Measurements from ENCODE around the gene SNAI3. TPM values are rescaled to one million over a fixed set of nuclear protein-coding genes. Genes with fewer than 3 reads are reported as not detected.
A peak's percentile ranks its signal among the peaks of the same experiment; 100 is the strongest.

The SNAI3 gene
- total and polyA plus RNA-seq, 2 of the 4 experiments (the other 2 are of a cell fraction): 0.21 TPM; not detected in 1

DNA sequence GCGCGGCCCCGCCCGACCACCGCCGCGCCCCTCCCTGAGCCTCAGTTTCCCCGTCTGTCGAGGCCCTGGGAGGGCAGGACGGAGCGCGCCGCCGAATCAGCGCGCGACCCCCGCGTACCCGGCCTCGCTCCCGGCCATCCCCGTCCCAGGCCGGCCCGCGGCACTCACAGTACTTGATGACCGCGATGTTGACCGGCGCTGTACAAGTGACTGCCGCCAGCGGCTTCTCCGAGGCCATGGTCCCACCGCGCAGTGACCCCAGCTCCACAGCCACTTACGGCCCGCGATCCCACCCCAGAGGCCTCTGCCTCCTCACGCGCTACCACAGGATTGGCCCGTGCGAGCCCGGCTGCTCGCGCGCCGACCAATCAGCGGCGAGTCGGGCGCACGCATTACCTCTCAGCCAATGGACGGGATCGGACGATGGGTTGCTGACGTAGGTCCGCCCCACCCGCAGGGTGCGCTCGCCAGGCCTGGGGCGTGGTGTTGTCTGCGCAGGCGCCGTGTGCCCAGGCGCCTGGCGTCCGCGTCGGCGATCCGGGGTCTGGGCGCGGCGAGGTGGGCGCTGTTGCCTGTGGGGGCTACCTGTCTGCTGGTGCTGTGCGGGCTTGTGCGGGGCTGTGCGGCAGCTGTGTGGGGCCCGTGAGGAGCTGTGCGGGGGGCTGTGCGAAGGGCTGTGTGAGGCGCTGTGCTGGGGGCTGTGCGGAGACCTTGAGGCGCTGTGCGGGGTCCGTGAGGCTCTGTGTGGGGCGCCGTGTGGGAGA lies 23.3 kb downstream of the SNAI3 start, which contains the start of gene MVD:
Gene MVD, minus strand, starts transcription at position 249 of the 764 bp plus-strand sequence. Its CDS starts 11 bp downstream, at position 238.
- Histone ChIP-seq H4K8ac (ENCODE audit: low read depth in 2 of 2, low read length in 2 of 2) (peak within 1 kb of the TSS in 1 of 2 experiments; percentile 77; a peak in 1 of 4 replicates), H3K4me2 (ENCODE audit: low read depth, low read length) (peak within 1 kb of the TSS; percentile 88), H3K56ac (ENCODE audit: extremely low read depth, insufficient read depth, low read length) (peak within 1 kb of the TSS; percentile 48; the same call in 1 of the 2 replicates), H3K14ac (replicated peaks; ENCODE audit: low read depth, low read length) (peak within 1 kb of the TSS; percentile 71), H2AK9ac (replicated peaks; ENCODE audit: low read depth, low read length, poor library complexity) (peak within 1 kb of the TSS; percentile 95), H2BK15ac (ENCODE audit: low read depth, low read length) (no peak within 1 kb of the TSS), H3K79me1 (ENCODE audit: low read depth in 1 of 2, low read length in 2 of 2) (peaks cover 16 to 41% of the 10 kb centered on the region in 2 experiments), H3K9ac (ENCODE audit: low read depth, low read length) (peak within 1 kb of the TSS; percentile 77), H2BK120ac (ENCODE audit: low read depth, low read length) (no peak within 1 kb of the TSS), H3K9me3 (ENCODE audit: control insufficient read depth, insufficient read depth, low read length) (no peaks in the 10 kb centered on the region), H3K4me1 (ENCODE audit: control insufficient read depth, insufficient read depth, low read length) (no peaks in the 10 kb centered on the region), H4K20me1 (ENCODE audit: insufficient read depth, low read length) (0 out of 2 replicates have a peak, but pooled peaks cover 5% of the 10 kb centered on the region), H3K4me3 (ENCODE audit: insufficient read depth, low read depth, low read length) (peak within 1 kb of the TSS; percentile 91), H2AK5ac (ENCODE audit: low read depth, low read length) (peak within 1 kb of the TSS; percentile 57), H3K18ac (ENCODE audit: low read depth, low read length) (no peak within 1 kb of the TSS; the same call in 1 of the 2 replicates), H3K27ac (ENCODE audit: insufficient read depth, low read length) (peak within 1 kb of the TSS; percentile 75), H3K23ac (ENCODE audit: low read depth, low read length) (peak within 1 kb of the TSS; percentile 54; the same call in 1 of the 2 replicates), H3K27me3 (ENCODE audit: control insufficient read depth, insufficient read depth, low read length) (no peaks in the 10 kb centered on the region), H3K36me3 (ENCODE audit: control insufficient read depth, insufficient read depth, low read length) (no peaks in the 10 kb centered on the region; the same call in 1 of the 2 replicates), H2BK5ac (ENCODE audit: low read depth, low read length, poor library complexity, severe bottlenecking) (peak within 1 kb of the TSS; percentile 75), H2AFZ (replicated peaks; ENCODE audit: low read length, poor library complexity) (peak within 1 kb of the TSS; percentile 99), H2BK20ac (ENCODE audit: low read depth, low read length) (no peak within 1 kb of the TSS), H4K91ac (ENCODE audit: insufficient read depth, low read depth, low read length) (peak within 1 kb of the TSS; percentile 69; the same call in 1 of the 2 replicates), H3K4ac (ENCODE audit: low read depth, low read length) (peak within 1 kb of the TSS; percentile 80), H4K5ac (ENCODE audit: low read depth, low read length) (peak within 1 kb of the TSS; percentile 53; the same call in 1 of the 2 replicates), H3K9me1 (ENCODE audit: insufficient read depth, low read length) (no peaks in the 10 kb centered on the region)
- DNase-seq: peak; percentile 97
- CTCF ChIA-PET: interaction anchor here (1.4 kb wide), 1 partner anchor 9 kb away, joined by 4 read pairs; no protein-coding TSS in a partner anchor
- WGBS, 2 experiments (ENCODE audit: extremely low coverage in 2 of 2, insufficient read length in 1 of 2): 0% methylated on average over 42 of the region's 88 CpGs; no CpG with 5 or more reads in 1 of the 2 experiments
- ATAC-seq (ENCODE audit: low read depth): peak; percentile 98
- dilution Hi-C loops (cut with HindIII; ENCODE audit: low sequenced_read_pairs, unreplicated experiment): no loop called here
- POLR2A ChIA-PET (ENCODE audit: unreplicated experiment): no interaction called here
- intact Hi-C loops (cut with micrococcal nuclease): loop anchor here (1.0 kb wide), 1 partner anchor 22 kb away; no protein-coding TSS in a partner anchor
- in situ Hi-C loops (cut with MboI; ENCODE audit: low sequenced_read_pairs): no loop called here
- BruUV-seq (replicated peaks): no TSS peak
- TF ChIP-seq SMC3 (IDR thresholded peaks at IDR 0.05; ENCODE audit: low read depth, low read length) (no peak), POLR2A (IDR thresholded peaks at IDR 0.05; ENCODE audit: low read depth, low read length) (peak; percentile 92), RAD21 (IDR thresholded peaks at IDR 0.05; ENCODE audit: low read length) (no peak), RCOR1 (IDR thresholded peaks at IDR 0.05; ENCODE audit: insufficient replicate concordance, low read length) (no peak), MXI1 (IDR thresholded peaks at IDR 0.05; ENCODE audit: borderline replicate concordance, low read depth, low read length) (peak; percentile 29; the same call in 1 of the 2 replicates), RFX5 (IDR thresholded peaks at IDR 0.05; ENCODE audit: low read depth, low read length) (peak; percentile 69), MAZ (IDR thresholded peaks at IDR 0.05; ENCODE audit: borderline replicate concordance, low read depth, low read length) (peak; percentile 69; the same call in 1 of the 2 replicates), CHD1 (IDR thresholded peaks at IDR 0.05; ENCODE audit: low read depth, low read length) (0 out of 2 replicates have a peak, but pooled peaks have one; percentile 74), FOS (IDR thresholded peaks at IDR 0.05; ENCODE audit: low read depth, low read length) (peak; percentile 56; the same call in 1 of the 2 replicates), NFE2L2 (IDR thresholded peaks at IDR 0.05; ENCODE audit: low read depth, low read length) (no peak), CEBPB (IDR thresholded peaks at IDR 0.05; ENCODE audit: low read depth, low read length) (no peak), MAFK (IDR thresholded peaks at IDR 0.05; ENCODE audit: low read depth, low read length) (no peak), BHLHE40 (IDR thresholded peaks at IDR 0.05; ENCODE audit: low read depth, low read length) (0 out of 2 replicates have a peak, but pooled peaks have one; percentile 38)
- TF ChIP-seq, protein P1, sequence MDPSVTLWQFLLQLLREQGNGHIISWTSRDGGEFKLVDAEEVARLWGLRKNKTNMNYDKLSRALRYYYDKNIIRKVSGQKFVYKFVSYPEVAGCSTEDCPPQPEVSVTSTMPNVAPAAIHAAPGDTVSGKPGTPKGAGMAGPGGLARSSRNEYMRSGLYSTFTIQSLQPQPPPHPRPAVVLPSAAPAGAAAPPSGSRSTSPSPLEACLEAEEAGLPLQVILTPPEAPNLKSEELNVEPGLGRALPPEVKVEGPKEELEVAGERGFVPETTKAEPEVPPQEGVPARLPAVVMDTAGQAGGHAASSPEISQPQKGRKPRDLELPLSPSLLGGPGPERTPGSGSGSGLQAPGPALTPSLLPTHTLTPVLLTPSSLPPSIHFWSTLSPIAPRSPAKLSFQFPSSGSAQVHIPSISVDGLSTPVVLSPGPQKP (IDR thresholded peaks at IDR 0.05; ENCODE audit: borderline replicate concordance, low read depth, low read length): no peak
- TF ChIP-seq, protein P2, sequence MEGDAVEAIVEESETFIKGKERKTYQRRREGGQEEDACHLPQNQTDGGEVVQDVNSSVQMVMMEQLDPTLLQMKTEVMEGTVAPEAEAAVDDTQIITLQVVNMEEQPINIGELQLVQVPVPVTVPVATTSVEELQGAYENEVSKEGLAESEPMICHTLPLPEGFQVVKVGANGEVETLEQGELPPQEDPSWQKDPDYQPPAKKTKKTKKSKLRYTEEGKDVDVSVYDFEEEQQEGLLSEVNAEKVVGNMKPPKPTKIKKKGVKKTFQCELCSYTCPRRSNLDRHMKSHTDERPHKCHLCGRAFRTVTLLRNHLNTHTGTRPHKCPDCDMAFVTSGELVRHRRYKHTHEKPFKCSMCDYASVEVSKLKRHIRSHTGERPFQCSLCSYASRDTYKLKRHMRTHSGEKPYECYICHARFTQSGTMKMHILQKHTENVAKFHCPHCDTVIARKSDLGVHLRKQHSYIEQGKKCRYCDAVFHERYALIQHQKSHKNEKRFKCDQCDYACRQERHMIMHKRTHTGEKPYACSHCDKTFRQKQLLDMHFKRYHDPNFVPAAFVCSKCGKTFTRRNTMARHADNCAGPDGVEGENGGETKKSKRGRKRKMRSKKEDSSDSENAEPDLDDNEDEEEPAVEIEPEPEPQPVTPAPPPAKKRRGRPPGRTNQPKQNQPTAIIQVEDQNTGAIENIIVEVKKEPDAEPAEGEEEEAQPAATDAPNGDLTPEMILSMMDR (conservative IDR thresholded peaks at IDR 0.05; ENCODE audit: low read depth, low read length): 0 out of 2 replicates have a peak, but pooled peaks have one; percentile 9

Measured in IMR-90 (cell line).